Gastroesophageal sphincter (tissue), 4 donors: Measurements from ENCODE around the gene OLA1. TPM values are rescaled to one million over a fixed set of nuclear protein-coding genes. Genes with fewer than 3 reads are reported as not detected.

ENCODE experiments used
- ATAC-seq: fragments of 150-250 bp; one replicate; pipeline ENCODE4 v1.9.1; 2016; ENCODE audit warnings: mild to moderate bottlenecking, moderate library complexity
- H3K27ac ChIP-seq, 4 donors: fragments of 200-600 bp; sonication (generic) in 3 of 4; 1 replicate in 3 of 4; 2 replicates in 1 of 4; pipeline ENCODE4 v1.5.1; 2016 to 2019
- H3K27me3 ChIP-seq: fragments of 200-600 bp; sonication (generic); one replicate; pipeline ENCODE4 v1.5.1; 2019
- H3K36me3 ChIP-seq, 2 donors: fragments of 200-600 bp; sonication (generic); one replicate each; pipeline ENCODE4 v1.5.1; 2019; ENCODE audit warnings: control low read depth in 1 of 2
- H3K4me1 ChIP-seq, 3 donors: fragments of 200-600 bp; sonication (generic); 1 replicate in 2 of 3; 2 replicates in 1 of 3; pipeline ENCODE4 v1.5.1; 2016 to 2019; ENCODE audit warnings: control low read depth in 2 of 3
- H3K4me3 ChIP-seq, 2 donors: fragments of 200-600 bp; sonication (generic); one replicate each; pipeline ENCODE4 v1.5.1; 2019; ENCODE audit warnings: mild to moderate bottlenecking in 1 of 2, moderate library complexity in 1 of 2
- H3K9me3 ChIP-seq, 3 donors: fragments of 200-600 bp; sonication (generic); one replicate each; pipeline ENCODE4 v1.5.1; 2017 to 2019; ENCODE audit warnings: control low read depth in 2 of 3
- CTCF ChIP-seq, 4 experiments: fragments of 200-600 bp in 2 of 4; fragments of 450-650 bp in 2 of 4; sonication (generic) in 1 of 4; IDR thresholded peaks; one replicate each; pipeline ENCODE4 v1.5.1; 2017 to 2019; ENCODE audit warnings: antibody characterized with exemption in 4 of 4, mild to moderate bottlenecking in 2 of 4, moderate library complexity in 2 of 4
- EP300 ChIP-seq: sonication (generic); formaldehyde crosslinking; IDR thresholded peaks from one replicate; pipeline ENCODE4 v1.6.1; 2017; ENCODE audit warnings: antibody characterized with exemption, mild to moderate bottlenecking
- POLR2A ChIP-seq, 2 donors: fragments of 450-650 bp; IDR thresholded peaks; one replicate each; pipeline ENCODE4 v1.6.1; 2017; ENCODE audit warnings: antibody characterized with exemption in 2 of 2, mild to moderate bottlenecking in 2 of 2, moderate library complexity in 1 of 2
- POLR2AphosphoS5 ChIP-seq: sonication (generic); formaldehyde crosslinking; IDR thresholded peaks from one replicate; pipeline ENCODE4 v1.6.1; 2017; ENCODE audit warnings: antibody characterized with exemption
- WGBS, 2 donors: methylation state at CpG; one replicate each; pipeline ENCODE4 v1.1.5; 2018; ENCODE audit warnings: low coverage in 1 of 2; 5-methylcytosine and 5-hydroxymethylcytosine counted together
- total RNA-seq, 4 donors: library from RNA; depleted of rRNA; stranded (reverse); fragments of >200 nt; gene quantifications; one replicate each; pipeline ENCODE4 v1.1.0, GENCODE V29; 2016

The OLA1 gene
- total RNA-seq, 4 donors from 2014 or later: 57.1 to 90.4 (median 72.1) TPM

GRCh38 chr2:174035981-174036742 is 212.2 kb downstream of the OLA1 start:
- Histone ChIP-seq H3K9me3 (no peaks in the 10 kb centered on the region), H3K27me3 (no peaks in the 10 kb centered on the region), H3K36me3 (no peaks in the 10 kb centered on the region), H3K4me3 (peak overlapping the region in 1 of 2 donors; percentile 12), H3K4me1 (peaks cover 0 to 19% (median 4%) of the 10 kb centered on the region in 3 donors), H3K27ac (peak overlapping the region in 2 of 4 donors; percentile 20 to 22)
- peak; percentile 38 for ATAC-seq
- TF ChIP-seq POLR2A (IDR thresholded peaks at IDR 0.05) (no peak), EP300 (no peak), CTCF (IDR thresholded peaks at IDR 0.05) (peak in 2 of 4 experiments; percentile 5 to 12)
- WGBS, 2 donors: 59 to 60% methylated on average over 11 to 12 of the region's 12 CpGs

- WGBS, 2 donors: 76 to 88% methylated on average over 3 of the region's 3 CpGs
- Histone ChIP-seq H3K4me3 (no peak overlapping the region), H3K36me3 (no peaks in the 10 kb centered on the region), H3K27me3 (no peaks in the 10 kb centered on the region), H3K9me3 (no peaks in the 10 kb centered on the region), H3K27ac (no peak overlapping the region), H3K4me1 (peaks cover 0 to 17% (median 4%) of the 10 kb centered on the region in 3 donors)
- TF ChIP-seq CTCF (IDR thresholded peaks at IDR 0.05): no peak
- no peak for TF ChIP-seq EP300
- TF ChIP-seq POLR2AphosphoS5: no peak
- TF ChIP-seq POLR2A (IDR thresholded peaks at IDR 0.05): no peak
- ATAC-seq: no peak
These were observed 213.2 kb downstream of the OLA1 start for GRCh38 chr2:174035117-174035635.

- 100% methylated on average over 2 of the region's 2 CpGs for WGBS, 2 donors
- Histone ChIP-seq H3K27me3 (no peaks in the 10 kb centered on the region), H3K4me1 (peaks cover 0 to 9% (median 0%) of the 10 kb centered on the region in 3 donors), H3K4me3 (no peak overlapping the region), H3K27ac (no peak overlapping the region), H3K9me3 (no peaks in the 10 kb centered on the region), H3K36me3 (no peaks in the 10 kb centered on the region)
- TF ChIP-seq CTCF (IDR thresholded peaks at IDR 0.05): no peak
- no peak for TF ChIP-seq POLR2A (IDR thresholded peaks at IDR 0.05)
- no peak for TF ChIP-seq POLR2AphosphoS5
- ATAC-seq: no peak
These were observed 215.2 kb downstream of the OLA1 start for GRCh38 chr2:174033163-174033550.

- H3K36me3 ChIP-seq: no peaks in the 10 kb centered on the region
- H3K27me3 ChIP-seq: no peaks in the 10 kb centered on the region
- WGBS, 2 donors: 35 to 59% methylated on average over 2 to 3 of the region's 3 CpGs
- peak overlapping the region in 1 of 4 donors; percentile 20 for H3K27ac ChIP-seq
- no peak overlapping the region for H3K4me3 ChIP-seq
- no peaks in the 10 kb centered on the region for H3K9me3 ChIP-seq
- ATAC-seq: no peak
- TF ChIP-seq POLR2A (IDR thresholded peaks at IDR 0.05) (no peak), EP300 (no peak), POLR2AphosphoS5 (no peak), CTCF (IDR thresholded peaks at IDR 0.05) (no peak)
- peaks cover 0 to 4% (median 0%) of the 10 kb centered on the region in 3 donors for H3K4me1 ChIP-seq
These were observed 217.1 kb downstream of the OLA1 start for GRCh38 chr2:174031226-174031625.

- Histone ChIP-seq H3K4me1 (peaks cover 0 to 26% (median 8%) of the 10 kb centered on the region in 3 donors), H3K36me3 (no peaks in the 10 kb centered on the region), H3K9me3 (no peaks in the 10 kb centered on the region), H3K27me3 (no peaks in the 10 kb centered on the region), H3K27ac (no peak overlapping the region), H3K4me3 (no peak overlapping the region)
- WGBS, 2 donors: 63 to 67% methylated on average over 1 to 5 of the region's 5 CpGs
- ATAC-seq: no peak
- TF ChIP-seq EP300: no peak
- no peak for TF ChIP-seq CTCF (IDR thresholded peaks at IDR 0.05)
- TF ChIP-seq POLR2AphosphoS5: no peak
- TF ChIP-seq POLR2A (IDR thresholded peaks at IDR 0.05): no peak
These were observed 219.4 kb downstream of the OLA1 start for GRCh38 chr2:174028935-174029334.
